Activated effector memory CD4-positive, alpha-beta T cell treated with Interleukin-2 at 50 U/mL for 16 hours (primary cell): ENCODE data around the gene AASS.
"Not testable (repeated sequence)": the region's sequence is repeated elsewhere in the genome, so short reads cannot be mapped to it uniquely, and the experiment has no call there.

Experiments
- DNase-seq: peaks from one replicate; pipeline ENCODE4 v3.0.0-alpha.2; 2020

Gene AASS

DNA sequence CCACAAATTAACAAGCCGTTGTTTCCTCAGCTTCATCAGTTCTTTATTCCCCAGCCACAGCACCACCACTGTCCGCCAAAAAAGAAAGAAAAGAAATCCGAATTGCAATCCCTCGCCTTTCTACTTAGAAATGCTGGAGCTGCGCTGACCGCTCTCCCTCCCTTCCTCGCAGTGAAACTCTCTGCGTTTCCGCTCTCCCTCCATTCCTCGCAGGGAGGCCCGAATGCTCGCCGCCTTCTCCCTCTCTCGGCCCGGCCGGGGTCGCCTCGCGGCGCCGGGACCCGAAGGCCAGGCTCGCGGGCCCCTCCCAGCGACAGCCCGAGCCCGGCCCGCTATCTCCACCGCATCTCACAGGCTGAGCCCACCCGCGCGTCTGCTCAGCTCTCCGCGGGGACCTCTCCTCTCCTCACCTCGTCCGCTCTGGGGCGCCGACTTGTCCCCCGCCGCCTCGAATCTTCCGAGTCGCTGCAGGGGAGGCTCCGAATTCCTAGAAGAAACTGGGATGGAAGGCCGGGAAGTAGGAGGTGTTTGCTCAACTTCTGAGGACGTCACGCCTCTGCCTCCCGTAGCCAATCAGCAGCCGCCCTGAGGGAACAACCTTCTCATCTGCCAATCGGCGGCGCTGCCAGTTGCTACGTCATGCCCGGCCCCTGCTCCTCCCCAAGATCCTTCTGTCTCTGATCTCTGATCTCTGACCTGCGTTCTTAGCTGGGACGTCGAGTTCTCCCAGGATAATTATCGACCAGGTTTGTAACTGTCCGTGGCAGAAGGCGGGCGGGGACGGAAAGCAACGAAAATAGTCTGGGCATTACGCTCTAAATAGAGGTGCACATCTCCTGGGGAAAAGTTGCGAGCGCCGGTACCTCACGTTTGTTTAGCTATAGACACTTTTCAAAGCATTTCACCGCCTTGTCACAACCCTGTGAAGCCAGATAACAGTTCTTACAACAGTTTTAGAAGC lies at the start of gene AASS:
TSS of gene AASS (minus strand) at position 499 of the 961 bp plus-strand sequence. CDS start 10,523 bp downstream, outside the sequence.
- DNase-seq: peak; percentile 38

DNA sequence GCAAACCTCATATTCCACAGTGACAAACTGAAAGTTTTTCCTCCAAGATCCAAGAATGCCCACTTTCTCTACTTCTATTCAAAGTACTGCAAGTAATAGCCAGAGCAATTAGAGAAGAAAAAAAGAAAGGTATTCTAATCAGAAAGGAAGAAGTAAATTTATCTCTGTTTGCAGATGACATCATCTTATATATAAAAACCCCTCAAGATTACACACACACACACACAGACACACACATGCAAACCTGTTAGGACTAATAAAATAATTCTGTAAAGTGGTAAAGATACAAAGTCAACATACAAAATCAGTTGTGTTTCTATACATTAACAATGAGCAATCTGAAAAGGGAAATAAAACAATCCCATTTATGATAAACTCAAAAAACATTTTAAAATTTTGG lies 44.7 kb upstream of the AASS start:
- no peak for DNase-seq

DNA sequence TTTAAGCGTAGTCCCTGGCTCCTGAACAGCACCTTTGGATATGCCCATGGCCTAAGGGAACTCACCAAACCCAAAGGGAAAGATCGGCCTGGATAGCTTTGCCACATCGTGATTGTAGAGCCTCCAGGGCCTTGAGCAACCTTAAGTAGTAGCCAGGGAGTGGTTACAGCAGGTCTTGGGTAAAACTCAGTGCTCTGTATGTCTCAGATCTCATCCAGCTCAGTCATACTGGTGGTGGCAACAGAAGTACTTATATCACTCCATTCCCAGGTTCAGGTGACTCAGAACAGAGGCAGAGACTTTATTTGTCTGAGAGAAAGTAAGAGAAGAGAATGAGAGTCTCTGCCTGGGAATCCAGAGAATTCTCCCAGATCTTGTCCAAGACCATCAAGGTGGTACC lies 39.1 kb upstream of the AASS start:
- DNase-seq: no peak

DNA sequence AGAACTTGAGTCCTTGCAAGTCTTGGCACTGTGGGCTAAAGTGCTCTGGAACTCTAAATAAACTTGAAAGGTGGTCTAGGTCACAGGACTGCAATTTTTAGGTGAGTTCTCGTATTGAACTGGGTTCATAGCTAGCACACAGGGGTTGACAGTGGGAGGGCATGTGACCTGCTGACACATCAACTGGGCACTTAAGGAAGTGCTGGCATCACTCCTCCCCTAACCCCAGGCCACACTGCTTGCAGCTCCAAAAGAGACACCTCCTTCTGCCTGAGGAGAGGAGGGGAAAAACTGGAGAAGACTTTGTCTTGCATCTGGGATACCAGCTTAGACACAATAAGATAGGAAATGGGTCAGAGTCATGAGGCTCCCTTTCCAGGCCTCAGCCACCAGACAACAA lies 38.0 kb upstream of the AASS start:
- DNase-seq: no peak

DNA sequence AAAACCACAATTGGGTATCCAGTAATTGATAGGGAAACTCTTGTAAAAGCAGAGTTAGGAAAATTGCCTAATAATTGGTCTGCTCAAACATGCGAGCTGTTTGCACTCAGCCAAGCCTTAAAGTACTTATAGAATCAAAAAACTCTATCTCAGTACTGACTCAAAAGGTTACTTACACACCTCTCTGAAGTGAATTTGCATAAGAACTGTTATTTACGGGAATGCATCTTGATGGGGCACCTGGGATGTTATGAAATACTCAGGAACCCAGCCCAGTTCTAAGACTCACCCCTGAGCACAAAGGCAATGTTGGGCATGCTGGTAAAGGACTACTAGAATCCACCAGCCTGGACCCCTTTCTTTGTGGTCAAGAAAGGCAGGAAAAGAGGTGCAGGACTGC lies 28.1 kb upstream of the AASS start:
- not testable (repeated sequence) for DNase-seq

DNA sequence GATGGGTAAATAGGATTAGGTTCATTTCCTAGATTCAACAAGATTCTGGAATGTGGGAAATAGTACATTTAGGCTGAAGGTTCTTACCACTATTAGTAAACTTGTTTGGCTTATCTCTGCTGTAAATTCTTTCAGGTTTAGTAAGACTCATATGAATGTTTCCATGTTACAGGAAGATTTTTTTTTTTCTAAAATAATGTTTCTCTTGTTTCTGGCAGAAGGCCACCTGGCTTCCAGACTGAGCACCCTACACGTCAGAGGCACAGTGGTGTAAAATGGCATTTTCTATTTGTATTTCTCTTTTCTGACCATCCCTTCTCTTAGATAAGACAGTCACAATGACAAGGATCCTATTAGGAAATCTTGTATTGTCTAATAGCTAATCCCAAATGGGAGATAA lies 22.7 kb upstream of the AASS start:
- DNase-seq: no peak

DNA sequence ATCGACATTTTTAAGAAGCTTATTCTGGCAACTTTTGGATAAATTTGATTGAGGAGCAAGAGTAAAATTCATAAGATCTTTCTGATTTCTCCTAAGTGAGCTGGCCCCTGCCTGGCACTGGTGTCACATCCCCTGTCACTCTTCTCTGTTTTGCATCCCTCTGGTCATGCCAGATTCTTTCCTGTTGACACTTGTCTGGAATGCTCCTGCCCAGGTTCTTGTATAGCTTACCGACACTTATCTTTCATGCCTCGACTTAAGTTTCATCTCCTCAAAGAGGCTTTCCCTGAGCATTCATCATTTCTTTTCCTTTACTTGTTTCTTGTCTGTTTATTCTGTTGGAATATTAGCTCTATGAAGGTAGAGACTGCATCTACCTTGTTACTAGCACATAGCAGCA lies 22.2 kb upstream of the AASS start:
- DNase-seq: no peak

DNA sequence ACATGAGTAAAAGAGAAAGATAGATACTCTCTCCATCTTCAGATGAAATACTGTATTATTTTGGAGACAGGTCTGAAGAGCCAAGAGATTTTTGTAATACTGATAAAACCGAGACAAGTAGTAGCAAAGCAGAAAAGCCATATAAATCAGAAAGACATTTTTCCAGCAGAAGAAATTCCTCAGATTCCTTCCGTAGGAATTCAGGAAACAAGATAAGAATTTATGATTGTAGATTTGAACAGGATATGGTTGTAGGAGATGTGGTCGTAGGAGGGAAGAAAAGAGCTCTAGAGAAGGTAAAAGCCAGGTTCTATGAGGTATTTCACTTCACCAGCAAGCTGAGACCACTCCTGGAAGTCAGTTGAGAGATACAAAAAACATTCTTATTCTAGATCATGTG lies 17.6 kb upstream of the AASS start:
- DNase-seq: no peak

DNA sequence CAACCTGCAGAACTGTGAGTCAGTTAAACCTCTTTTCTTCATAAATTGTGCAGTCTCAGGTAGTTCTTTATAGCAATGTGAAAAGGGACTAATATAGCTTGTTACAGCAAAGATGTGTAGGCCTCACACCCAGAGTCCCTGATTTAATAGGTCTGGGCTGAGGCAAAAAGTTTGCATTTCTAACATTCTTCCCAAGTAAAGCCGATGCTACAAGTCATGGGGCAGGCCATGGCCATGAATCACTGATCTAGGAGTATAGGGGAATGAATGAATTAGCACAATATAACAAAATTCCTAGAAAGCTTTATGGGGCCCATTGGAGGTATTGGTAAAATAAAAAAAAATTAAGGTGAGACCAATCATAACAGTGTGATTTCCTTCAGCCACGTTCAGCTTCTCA lies 11.5 kb upstream of the AASS start:
- DNase-seq: no peak

DNA sequence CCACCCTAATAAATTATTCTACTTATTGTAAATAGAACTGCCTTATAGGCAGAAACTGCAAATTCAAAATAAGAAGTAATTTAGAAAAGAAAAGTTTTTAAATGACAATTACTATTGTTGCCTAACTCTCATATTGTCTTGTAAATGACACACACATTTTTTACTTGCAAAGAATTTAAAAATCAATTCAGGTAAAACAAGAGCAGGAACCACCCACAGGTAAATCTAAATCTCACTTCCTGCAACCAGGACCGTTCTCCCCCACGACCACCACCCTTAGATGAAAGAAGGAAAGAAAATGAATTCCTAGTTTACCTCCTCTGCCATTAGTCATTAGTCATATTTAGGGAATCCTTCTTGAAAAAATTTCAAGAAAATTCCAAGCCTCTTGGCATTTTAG lies 4.8 kb upstream of the AASS start:
- DNase-seq: no peak

DNA sequence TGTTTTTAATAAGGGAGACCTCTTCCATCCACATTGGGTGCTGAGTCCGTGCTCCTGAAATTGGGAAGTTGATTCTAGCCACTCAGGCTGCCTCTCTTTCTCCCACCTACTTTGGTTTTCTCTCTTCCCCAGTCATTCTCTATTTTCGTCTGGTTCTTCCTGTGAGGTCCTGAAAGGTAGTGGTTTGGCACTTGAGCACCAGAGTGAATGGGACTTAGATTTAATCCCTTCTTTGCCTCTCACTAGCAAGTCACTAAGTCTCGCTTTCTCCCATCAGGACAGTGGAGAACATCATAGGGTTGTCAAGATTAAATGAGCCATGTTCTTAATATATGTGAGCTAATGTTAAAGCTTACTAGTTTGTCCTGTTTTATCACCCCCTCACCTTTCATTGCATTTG lies 4.0 kb upstream of the AASS start:
- DNase-seq: no peak

DNA sequence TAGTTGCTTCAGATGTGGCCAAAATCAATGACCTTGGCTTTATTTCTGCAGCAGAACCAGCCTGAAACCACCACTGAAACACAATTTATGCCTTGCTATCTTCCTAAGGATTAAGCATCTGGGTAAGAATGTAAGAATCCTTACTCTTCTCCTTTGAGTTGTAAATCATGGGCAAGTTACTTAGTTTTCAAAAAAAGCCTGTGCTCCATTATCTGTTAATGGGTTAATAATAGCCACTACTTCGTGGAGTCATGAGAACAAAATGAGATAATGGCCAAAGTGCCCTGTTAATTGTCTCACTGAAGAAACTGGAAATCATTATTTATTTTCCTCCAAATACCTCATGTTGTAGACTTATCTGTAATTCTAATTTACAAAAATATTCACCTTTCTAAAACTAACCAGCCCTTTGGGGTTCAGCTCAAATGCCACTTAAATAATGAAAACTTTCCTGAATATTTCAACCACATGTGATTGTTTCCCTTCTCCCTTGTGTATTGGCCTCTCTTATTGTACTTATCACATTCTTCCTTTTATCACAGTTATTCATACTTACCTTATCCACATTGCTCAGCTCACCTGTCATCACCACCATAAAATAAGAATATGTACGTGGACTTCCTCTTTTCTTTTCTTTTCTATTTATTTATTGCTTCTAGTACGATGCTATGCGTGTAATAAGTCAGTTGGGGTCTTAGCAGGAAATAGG lies 2.0 kb upstream of the AASS start:
- no peak for DNase-seq

DNA sequence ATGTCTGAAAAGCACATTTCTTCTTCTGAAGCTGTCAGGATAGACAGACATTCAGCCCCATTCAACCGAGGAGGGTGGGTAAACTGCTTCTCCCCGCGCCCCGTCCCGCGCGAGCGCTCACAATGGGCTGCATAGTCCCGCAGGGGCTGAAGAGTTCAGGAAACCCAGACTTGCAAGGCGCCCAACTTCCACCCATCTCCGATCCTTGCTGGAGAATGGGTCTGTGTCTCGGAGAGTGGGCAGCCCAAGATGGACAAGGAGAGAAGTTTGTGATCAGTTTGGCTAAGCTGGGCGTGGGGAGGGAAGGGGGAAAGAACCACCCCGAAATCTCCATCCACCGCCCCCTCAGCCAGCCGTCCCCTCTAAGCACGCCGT lies 686 bp downstream of the AASS start:
- no peak for DNase-seq

DNA sequence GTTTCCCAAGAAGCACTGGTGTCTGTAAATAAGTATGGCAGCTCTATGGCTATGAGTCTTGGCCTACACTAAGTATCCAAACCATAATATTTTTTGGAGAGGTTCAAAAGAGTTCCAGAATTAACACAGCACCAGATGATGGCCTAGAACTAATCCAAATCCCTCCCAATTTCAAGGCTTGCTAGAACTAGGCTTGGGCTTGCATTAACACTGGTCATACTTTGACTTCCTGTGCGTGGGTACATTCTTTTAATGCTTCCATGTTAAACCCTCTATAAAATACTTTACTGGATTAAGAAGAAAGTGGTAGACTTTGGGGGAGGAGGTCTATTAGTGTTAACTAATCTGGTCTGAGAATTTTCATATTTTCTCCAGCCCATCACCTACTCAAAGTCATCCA lies 3.1 kb downstream of the AASS start:
- DNase-seq: no peak

DNA sequence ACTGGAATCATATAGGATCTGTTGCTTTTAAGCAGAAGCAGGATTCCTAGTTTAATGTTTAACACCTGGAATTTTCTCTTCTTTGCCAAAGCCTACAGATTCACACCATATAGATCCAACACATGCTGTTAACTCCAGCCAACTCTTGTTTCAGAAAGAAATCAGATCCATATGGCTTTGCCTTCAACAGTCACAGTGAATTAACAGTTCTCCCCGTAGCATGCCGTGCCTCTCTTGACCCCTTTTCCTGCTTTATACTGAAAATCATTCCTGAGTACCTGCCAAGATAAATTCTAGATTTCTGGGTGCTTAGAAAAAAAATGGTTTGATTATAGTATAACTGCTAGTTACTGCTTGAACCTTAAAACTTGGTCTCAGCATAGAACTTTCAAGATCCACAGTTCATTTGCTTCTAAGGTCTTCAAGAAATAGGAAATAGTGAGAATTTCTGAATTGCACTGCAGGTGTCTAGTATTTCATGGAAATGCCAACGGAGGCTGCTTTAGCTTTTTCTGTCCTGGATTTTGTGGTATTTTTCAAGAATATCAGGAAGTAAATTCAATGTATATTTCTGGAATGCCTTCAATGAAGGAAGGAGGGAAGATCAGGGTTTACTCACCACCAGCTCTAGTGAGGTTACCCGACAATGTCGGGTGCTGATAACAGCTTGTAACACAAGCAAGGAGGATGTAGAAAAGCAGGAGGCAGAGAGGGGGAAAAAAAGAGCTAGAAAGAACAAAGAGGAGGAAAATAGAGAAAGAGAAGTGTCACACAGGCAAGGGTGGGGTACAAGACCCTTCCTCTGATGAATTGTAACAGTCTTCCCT lies 6.6 kb downstream of the AASS start:
- no peak for DNase-seq

DNA sequence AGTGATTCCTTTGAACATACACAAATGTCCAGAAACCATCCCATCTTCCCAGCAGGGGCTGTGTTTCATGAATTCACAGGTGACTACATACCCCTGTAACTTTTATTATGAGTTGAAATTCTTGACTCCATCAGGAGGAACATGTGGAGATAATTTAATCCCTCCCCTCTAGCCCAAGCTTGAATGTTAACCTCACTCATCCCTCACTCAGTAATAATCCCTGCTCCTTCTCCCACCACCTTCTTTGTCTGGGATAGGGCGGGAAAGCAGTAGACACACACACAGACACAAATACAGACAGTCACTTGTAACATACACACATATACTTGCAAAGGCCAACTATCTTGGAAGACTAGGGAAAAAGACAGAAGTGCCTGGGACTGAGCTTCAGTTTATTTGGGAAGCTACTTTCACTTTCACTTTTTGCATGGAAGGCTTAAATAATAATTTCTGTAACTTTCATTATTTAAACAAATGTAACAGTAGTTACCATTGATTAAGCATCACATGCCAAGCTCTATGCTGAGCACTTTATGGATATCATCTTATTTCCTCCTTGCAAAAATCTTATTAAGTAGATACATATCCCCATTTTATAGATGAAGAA lies 7.3 kb downstream of the AASS start:
- DNase-seq: no peak

DNA sequence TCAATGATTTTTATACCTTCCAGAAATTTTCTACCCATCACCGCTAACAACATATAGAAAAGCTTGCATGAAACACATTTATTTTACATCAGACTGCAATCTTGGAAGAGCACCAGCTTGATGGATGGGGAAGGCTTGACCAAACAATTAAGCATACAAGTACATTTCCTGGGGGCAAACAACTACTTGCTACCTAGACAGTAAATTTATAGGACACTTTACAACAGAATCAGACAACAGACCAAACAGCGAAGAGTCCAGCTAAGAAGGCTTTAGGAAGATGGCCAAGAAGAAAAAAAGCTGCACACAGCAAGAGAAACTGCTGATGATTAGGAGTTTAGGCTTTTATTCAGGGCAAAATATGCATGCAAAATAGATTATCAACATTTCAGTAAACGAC lies 8.0 kb downstream of the AASS start:
- DNase-seq: no peak

DNA sequence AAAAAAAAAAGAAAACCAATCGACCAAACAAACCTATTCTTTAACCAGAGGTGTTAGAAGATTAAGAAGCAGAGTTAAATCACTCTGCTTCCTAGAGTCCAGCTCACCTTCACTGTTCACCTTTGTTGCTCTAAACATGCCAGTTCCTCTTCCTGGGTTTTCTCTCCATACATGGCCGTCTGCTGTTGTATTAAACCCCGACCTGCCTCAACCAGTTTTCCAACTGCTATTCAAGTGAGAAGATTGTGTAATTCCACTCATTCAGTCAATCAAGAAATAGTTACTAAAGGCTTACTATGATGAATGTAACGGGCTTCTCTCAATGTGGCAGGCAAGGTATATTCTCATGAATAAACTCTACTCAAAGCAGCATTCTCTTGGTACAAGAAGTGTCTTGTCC lies 8.8 kb downstream of the AASS start:
- no peak for DNase-seq

DNA sequence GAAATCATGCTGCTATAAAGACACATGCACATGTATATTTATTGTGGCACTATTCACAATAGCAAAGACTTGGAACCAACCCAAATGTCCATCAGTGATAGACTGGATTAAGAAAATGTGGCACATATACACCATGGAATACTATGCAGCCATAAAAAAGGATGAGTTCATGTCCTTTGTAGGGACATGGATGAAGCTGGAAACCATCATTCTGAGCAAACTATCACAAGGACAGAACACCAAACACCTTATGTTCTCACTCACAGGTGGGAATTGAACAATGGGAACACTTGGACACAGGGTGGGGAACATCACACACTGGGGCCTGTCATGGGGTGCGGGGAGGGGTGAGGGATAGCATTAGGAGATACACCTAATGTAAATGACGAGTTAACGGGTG lies 9.3 kb downstream of the AASS start:
- not testable (repeated sequence) for DNase-seq

DNA sequence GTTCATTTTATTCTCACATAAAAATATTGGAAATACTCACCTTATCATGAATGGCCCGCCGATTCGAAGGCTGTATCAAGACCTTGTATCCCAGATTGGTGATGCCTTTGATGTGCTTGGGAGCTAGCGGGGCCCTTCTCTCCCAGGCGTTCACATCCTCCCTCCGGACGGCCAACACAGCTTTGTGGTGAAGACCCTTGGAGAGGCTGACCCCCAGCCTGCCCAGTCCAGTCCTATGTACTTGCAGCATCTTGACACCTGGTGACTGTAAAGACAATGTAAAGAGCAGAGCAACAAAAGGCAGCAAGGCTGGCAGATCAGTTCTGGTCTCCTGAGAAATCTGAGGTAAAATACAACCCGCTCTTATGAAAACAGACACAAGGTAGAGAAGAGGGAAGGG lies 10.6 kb downstream of the AASS start:
- no peak for DNase-seq

DNA sequence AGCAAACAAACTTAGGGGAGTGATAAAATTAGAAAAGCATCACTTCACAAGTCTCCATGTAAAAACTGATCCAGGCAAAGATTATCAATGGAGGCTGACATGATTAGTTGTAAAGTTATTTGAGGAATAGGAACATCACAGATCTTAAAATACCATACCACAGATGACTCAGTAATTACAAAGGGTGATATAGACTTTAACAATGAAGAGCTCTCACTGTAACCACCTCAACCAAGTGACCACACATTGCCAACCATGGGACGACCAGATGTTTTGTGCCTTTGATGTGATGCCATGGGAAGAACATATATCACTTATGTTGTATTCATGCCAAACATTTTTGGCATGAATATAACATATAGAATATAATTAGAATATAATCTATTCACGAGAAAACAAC lies 11.7 kb downstream of the AASS start:
- no peak for DNase-seq

DNA sequence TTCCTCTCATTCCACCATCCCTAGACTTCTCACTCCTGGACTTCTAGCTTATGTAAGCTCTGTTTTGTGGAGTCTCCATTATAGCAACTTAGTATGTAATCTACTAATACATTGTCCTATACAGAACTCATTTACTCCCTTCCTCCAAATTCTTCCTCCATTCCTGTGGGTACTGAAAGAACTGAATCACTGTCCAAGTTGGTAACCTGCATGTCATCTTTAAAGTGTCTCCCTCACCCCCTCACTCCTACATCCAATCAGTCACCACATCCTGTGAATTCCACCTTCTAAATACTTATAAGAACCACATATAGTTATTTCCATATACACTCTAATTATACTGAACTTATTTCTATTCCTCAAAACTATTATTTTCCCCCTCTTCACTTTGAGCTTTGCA lies 20.3 kb downstream of the AASS start:
- no peak for DNase-seq

DNA sequence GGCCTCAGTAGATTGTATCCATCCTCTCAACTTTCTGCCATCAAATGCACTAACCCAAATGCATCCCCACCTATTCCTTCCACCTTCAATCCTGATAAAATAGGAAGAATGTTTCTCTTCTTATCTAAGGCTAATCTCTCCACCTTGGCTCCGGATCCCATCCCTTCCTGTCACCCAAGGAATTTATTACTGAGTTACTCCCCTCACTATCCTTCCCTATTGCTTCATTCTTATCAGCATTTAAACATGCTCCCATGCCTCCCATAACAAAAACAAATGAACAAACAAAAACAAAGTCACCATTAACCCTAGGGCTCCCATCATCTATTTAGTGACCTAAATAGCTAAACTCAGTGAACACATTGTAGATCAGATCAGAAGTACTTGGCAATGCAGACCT lies 25.3 kb downstream of the AASS start:
- no peak for DNase-seq
